Skeletal muscle tissue (tissue), 4 donors: ENCODE data around the gene CFI. TPM values are rescaled to one million over a fixed set of nuclear protein-coding genes. Genes with fewer than 3 reads are reported as not detected.

Experiments used
- H3K27ac ChIP-seq: one replicate; pipeline ENCODE4 v1.7.0; 2013; ENCODE audit warnings: mild to moderate bottlenecking, low read depth, low read length, inconsistent platforms
- H3K27me3 ChIP-seq, 3 donors: one replicate each; pipeline ENCODE4 v1.7.0; 2013; ENCODE audit warnings: low read length in 3 of 3; ENCODE audit not compliant: control insufficient read depth in 3 of 3, insufficient read depth in 3 of 3
- H3K36me3 ChIP-seq, 3 donors: one replicate each; pipeline ENCODE4 v1.7.0; 2013; ENCODE audit warnings: low read length in 3 of 3; ENCODE audit not compliant: control insufficient read depth in 3 of 3, insufficient read depth in 3 of 3
- H3K4me1 ChIP-seq, 3 donors: one replicate each; pipeline ENCODE4 v1.7.0; 2013; ENCODE audit warnings: low read length in 3 of 3, mild to moderate bottlenecking in 3 of 3; ENCODE audit not compliant: control insufficient read depth in 3 of 3, insufficient read depth in 3 of 3
- H3K4me3 ChIP-seq, 3 donors: one replicate each; pipeline ENCODE4 v1.7.0; 2013; ENCODE audit warnings: low read length in 3 of 3
- H3K9ac ChIP-seq, 3 donors: one replicate each; pipeline ENCODE4 v1.7.0; 2013; ENCODE audit warnings: low read length in 3 of 3, mild to moderate bottlenecking in 3 of 3, moderate library complexity in 2 of 3, low read depth in 1 of 3
- H3K9me3 ChIP-seq, 3 donors: one replicate each; pipeline ENCODE4 v1.7.0; 2013; ENCODE audit warnings: low read length in 3 of 3; ENCODE audit not compliant: control insufficient read depth in 3 of 3
- total RNA-seq: library from RNA; depleted of rRNA; stranded (reverse); fragments of >200 nt; gene quantifications from one replicate; pipeline ENCODE4 v1.2.3, GENCODE V29; 2014
- donor health status: Osteomylitis.

The CFI gene
- total RNA-seq, 1 donor from 2014 or later: 5.7 TPM

DNA sequence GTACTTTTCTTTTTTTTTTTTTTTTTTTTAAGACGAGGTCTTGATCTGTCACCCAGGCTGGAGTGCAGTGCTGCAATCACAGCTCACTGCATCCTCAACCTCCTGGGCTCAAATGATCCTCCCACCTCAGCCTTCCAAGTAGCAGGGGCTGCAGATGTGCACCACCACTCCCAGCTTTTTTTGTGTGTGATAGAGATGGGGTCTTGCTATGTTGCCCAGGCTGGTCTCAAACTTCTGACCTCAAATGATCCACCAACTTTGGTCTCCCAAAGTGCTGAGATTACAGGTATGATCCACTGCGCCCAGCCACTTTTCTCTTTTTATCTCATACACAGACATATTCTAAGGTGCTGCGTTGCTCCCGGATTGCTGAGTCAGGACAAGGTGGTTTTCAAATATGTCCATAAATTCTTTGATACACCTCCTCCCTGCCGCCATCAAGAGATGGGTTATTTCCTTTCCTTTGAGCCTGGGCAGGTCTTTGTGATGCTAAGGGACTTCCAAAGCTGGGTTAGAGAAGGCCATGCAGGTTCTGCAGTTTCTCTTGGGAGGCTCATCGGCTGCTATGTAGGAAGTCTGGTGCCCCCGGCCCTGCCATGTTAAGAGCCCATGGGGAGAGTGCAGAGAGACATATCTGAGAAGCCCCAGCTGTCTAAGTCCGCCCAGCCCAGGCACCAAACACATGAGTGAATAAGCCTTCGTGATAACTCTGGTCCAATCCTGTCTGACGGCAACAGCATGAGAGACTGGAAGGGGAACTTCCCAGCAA is 63.5 kb downstream of the CFI start:
- no peak overlapping the region for H3K9ac ChIP-seq
- H3K4me3 ChIP-seq: no peak overlapping the region
- H3K4me1 ChIP-seq: no peaks in the 10 kb centered on the region
- no peaks in the 10 kb centered on the region for H3K36me3 ChIP-seq
- H3K9me3 ChIP-seq: no peaks in the 10 kb centered on the region
- H3K27ac ChIP-seq: no peak overlapping the region
- no peaks in the 10 kb centered on the region for H3K27me3 ChIP-seq

DNA sequence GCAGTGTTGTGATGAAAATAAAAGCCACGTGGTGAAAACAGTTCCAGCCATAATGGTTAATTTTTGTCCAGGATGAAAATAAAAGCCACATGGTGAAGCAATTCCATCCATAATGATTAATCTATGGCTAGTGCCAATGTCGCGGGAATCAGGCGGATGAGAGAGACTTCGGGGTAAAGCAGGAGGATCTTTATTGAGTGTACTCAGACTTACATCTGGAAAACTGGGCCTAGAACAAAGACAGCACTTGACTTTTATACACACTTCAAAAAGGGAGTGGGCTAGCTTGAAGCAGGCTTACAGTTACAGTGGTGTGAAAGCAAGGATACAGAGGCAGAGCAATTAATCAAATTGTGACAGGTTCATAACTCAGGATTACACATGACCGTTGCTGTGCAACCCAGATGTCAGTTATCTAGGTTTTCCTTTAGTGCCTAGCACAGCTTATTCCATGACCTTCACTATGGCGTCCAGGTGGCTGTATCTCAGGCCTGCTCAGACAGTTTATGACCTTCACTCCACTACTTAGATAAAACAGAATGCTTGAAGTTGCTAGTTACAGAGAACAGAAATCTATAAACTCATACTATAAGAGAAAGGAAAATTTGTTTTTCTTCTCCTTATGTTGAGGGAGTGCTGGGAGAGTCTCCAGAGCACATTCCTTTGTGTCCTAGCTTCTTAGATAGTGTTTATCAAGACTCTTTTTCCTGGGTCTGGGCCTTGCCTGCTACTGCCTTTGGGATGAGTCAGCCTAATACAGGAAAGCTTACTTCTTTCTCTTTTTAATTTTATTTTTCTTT is 66.0 kb downstream of the CFI start:
- no peaks in the 10 kb centered on the region for H3K27me3 ChIP-seq
- H3K9ac ChIP-seq: no peak overlapping the region
- H3K4me3 ChIP-seq: no peak overlapping the region
- no peaks in the 10 kb centered on the region for H3K36me3 ChIP-seq
- peaks cover 0 to 2% (median 0%) of the 10 kb centered on the region in 3 donors for H3K4me1 ChIP-seq
- H3K9me3 ChIP-seq: no peaks in the 10 kb centered on the region
- H3K27ac ChIP-seq: no peak overlapping the region

DNA sequence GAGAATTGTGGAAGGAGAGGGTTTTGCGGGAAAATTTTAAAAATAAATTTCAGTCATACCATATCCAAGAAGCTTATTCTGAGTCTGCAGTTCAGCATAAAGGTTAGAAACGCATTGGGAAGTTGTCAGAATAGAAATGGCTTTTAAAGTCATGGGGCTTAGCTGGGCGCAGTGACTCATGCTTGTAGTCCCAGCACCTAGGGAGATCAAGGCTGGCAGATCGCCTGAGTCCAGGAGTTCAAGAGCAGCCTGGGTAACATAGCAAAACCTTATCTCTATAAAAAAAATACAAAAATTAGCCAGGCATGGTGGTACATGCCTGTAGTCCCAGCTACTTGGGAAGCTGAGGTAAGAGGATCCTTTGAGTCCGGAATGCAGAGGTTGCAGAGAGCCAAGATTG is 68.1 kb downstream of the CFI start:
- Histone ChIP-seq H3K27me3 (no peaks in the 10 kb centered on the region), H3K9ac (no peak overlapping the region), H3K36me3 (no peaks in the 10 kb centered on the region), H3K9me3 (no peaks in the 10 kb centered on the region), H3K27ac (no peak overlapping the region), H3K4me1 (peaks cover 3 to 13% (median 7%) of the 10 kb centered on the region in 3 donors), H3K4me3 (no peak overlapping the region)

DNA sequence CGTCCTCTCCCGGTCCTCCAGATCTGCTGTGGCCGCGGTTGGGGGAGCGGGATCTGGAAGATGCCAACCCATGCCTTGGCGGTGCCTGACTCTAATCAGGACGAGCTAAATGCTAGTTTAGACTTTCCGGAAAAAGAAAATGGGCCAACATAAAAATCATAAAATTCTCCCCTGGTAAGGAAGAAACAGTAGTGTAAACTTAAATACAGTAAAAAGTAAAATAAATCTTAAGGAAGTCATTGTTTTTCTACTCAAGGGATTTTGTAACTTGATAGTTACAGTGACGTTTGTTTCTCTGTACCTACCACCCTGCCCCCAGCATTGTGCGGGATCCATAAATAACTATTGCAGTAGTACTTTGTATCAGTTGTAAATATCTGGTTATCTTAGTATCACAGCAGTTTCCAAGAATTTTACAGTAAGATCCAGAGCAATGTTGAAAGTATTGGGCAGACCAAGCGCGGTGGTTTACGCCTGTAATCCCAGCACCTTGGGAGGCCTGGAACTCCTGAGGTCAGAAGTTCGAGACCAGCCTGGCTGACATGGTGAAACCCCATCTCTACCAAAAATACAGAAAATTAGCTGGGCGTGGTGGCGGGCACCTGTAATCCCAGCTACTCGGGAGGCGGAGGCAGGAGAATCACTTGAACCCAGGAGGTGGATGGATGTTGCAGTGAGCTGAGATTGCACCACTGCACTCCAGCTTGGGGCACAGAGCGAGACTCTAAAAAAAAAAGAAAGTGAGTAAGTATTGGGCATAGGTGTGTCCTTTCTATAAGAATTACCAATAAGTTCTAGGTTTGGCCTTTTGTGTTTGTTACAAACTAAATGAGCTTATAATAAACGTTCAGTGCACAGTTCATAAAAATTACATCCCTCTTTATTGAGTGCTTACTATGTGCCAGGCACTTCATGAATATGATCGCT is 70.9 kb downstream of the CFI start:
- Histone ChIP-seq H3K27me3 (no peaks in the 10 kb centered on the region), H3K4me3 (peak overlapping the region; percentile 78 to 91 (median 90)), H3K9ac (peak overlapping the region; percentile 88 to 96 (median 91)), H3K4me1 (peaks cover 7 to 17% (median 8%) of the 10 kb centered on the region in 3 donors), H3K9me3 (no peaks in the 10 kb centered on the region), H3K27ac (peak overlapping the region; percentile 91), H3K36me3 (no peaks in the 10 kb centered on the region)

DNA sequence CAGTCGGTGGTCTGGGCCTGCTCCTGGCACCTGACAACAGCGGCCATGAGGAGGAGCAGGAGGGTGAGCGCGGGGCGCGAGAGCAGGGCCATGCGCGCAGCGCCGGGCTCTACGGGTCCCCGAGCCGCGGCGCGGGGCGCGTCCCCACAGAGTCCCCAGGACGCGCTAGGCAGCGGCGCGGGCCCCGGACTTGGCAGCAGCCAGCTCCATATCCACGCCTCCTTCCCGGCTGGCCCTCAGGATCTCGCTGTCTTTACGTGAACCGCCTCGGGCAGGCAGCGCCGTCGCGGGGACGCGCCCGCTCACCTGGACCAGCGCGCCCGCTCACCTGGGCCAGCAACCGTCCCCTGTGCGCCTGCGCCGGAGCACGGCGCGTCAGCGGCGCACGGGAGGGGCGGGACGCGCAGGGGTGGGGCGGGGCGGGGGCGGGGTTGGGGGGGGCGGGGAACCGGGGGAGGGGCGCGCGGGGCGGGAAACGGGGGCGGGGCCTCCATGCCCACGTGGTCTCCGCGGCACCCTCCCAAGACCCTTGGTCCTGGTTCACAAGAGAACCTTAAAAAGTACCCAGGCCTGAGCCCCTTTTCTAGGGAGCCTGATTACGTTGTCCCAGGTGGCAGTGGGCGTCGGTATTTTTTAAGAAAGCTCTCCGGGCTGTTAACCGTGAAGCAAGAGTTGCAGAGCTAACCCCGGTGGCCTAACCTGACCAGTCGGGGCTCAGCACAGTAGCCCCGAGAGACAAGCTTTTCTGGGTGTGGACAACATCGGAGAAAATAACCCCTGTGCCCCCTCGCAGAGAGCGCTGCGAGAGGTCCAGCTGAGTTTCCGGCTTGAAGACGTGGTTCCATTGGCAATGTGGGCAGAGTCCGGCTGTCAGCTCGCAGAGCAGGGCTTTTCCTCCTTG is 71.8 kb downstream of the CFI start, which contains the start of gene PLA2G12A:
PLA2G12A (minus strand) TSS at position 353 of the 901 bp plus-strand sequence; CDS start at position 92, 261 bp downstream.
- Histone ChIP-seq H3K4me1 (peaks cover 7 to 17% (median 8%) of the 10 kb centered on the region in 3 donors), H3K9me3 (no peaks in the 10 kb centered on the region), H3K27me3 (no peaks in the 10 kb centered on the region), H3K27ac (peak within 1 kb of the TSS; percentile 91), H3K36me3 (no peaks in the 10 kb centered on the region), H3K9ac (peak within 1 kb of the TSS; percentile 88 to 96 (median 91)), H3K4me3 (peak within 1 kb of the TSS; percentile 90 to 92 (median 91))

DNA sequence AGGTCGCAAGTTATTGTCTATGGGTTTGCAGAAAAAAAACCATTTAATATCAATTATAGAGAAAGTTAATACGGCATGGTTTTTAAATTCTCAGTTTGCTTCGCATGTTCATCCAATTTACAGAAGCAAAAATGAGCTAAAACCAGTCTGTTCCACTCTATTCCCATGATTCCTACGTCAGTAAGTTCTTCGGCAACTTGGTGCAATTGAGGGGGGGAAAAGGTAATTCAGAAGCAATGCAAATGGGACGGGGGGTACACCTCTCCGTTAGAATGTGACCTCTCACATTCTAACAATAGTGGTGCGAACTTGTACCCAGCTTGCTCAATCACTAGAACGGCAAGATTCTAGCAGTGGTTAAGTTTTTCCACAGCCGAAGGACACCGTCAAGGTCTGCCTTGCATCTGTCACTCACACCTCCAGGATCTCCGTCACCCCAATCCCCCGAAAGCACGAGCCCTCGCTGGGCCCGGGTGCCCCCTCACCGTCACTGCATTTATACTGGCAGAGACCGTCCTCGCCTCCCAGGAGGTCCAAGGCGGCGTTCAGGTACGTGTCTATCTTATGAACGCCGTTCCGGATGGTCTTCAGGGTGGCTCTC is 72.6 kb downstream of the CFI start:
- peaks cover 7 to 17% (median 8%) of the 10 kb centered on the region in 3 donors for H3K4me1 ChIP-seq
- peak overlapping the region; percentile 63 for H3K27ac ChIP-seq

DNA sequence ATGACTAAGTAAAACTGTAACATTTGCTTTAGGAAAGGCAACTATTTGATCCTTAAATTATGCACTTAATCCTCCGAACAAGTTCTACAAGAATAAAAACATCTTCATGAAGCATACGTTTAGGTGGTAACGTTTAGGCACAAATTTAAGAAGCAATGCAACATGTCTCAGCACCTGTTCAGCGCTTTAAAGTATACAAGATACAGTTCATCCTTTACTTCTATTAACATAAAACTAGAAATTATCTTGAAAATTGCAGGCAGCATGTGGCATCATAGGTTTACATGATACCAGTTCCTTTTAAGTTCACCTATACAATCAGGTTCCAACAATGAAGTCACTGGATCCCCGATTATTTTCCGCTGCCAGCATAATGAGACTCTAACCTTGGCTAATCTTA is 73.4 kb downstream of the CFI start:
- peaks cover 7 to 17% (median 8%) of the 10 kb centered on the region in 3 donors for H3K4me1 ChIP-seq
- H3K9me3 ChIP-seq: no peaks in the 10 kb centered on the region
- no peak overlapping the region for H3K27ac ChIP-seq
- peak overlapping the region in 2 of 3 donors; percentile 14 to 92 for H3K4me3 ChIP-seq
- no peak overlapping the region for H3K9ac ChIP-seq
- no peaks in the 10 kb centered on the region for H3K27me3 ChIP-seq
- no peaks in the 10 kb centered on the region for H3K36me3 ChIP-seq

More for the DNA sequence above, 72.6 kb downstream of the CFI start:
- Histone ChIP-seq H3K9me3 (no peaks in the 10 kb centered on the region), H3K36me3 (no peaks in the 10 kb centered on the region), H3K9ac (peak overlapping the region; percentile 78 to 87 (median 83)), H3K4me3 (peak overlapping the region; percentile 90 to 92 (median 90)), H3K27me3 (no peaks in the 10 kb centered on the region)

DNA sequence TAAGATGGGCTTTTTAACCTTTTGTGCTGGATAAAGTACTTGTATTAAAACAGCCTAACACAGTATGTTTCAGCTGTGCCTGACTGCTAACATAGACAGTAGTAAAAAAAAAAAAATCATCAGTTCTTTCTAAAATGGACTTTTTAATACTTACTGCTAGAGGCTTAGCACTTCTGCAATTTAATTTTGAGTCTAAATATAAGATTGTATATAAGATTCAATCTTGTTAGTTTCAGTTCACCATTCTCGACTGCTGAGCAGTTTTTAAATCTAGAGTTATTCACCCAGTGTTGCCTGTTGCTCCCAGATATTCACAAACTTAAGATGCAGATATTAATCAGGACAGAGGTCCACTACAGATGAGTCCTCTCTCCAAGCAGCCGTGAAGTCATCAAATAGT is 78.7 kb downstream of the CFI start:
- Histone ChIP-seq H3K9me3 (no peaks in the 10 kb centered on the region), H3K4me3 (no peak overlapping the region), H3K36me3 (no peaks in the 10 kb centered on the region), H3K4me1 (peaks cover 0 to 3% (median 0%) of the 10 kb centered on the region in 3 donors), H3K27me3 (no peaks in the 10 kb centered on the region), H3K9ac (no peak overlapping the region), H3K27ac (no peak overlapping the region)
